DMS79 treated with DMSO at 0.1 percent for 48 hours (cell line): ENCODE data around the gene CASP12.
"Not testable (repeated sequence)": the region's sequence is repeated elsewhere in the genome, so short reads cannot be mapped to it uniquely, and the experiment has no call there.

Source experiments
- DNase-seq: peaks from one replicate; lab custom pipeline; 2025; lab: John Stamatoyannopoulos, UW

The CASP12 gene

GRCh38 chr11:104897891-104898684 lies at the start of gene CASP12:
Gene CASP12 (minus strand): TSS chr11:104898460.
- DNase-seq = no peak

- DNase-seq = no peak
These were observed 48.6 kb upstream of the CASP12 start for GRCh38 chr11:104946907-104947306.

- DNase-seq = no peak
These were observed 45.8 kb upstream of the CASP12 start for GRCh38 chr11:104944076-104944475.

- DNase-seq = no peak
These were observed 45.3 kb upstream of the CASP12 start for GRCh38 chr11:104943561-104943960.

GRCh38 chr11:104934594-104934993 lies 36.3 kb upstream of the CASP12 start:
- DNase-seq = no peak

GRCh38 chr11:104934073-104934472 lies 35.8 kb upstream of the CASP12 start:
- not testable (repeated sequence) for DNase-seq

- DNase-seq = no peak
These were observed 30.6 kb upstream of the CASP12 start for GRCh38 chr11:104928811-104929210.

GRCh38 chr11:104926771-104927611 lies 28.7 kb upstream of the CASP12 start:
- no peak for DNase-seq

- DNase-seq = no peak
These were observed 27.6 kb upstream of the CASP12 start for GRCh38 chr11:104925850-104926249.

- DNase-seq = no peak
These were observed 20.0 kb upstream of the CASP12 start for GRCh38 chr11:104918113-104918824.

GRCh38 chr11:104917271-104918112 lies 19.2 kb upstream of the CASP12 start:
- no peak for DNase-seq

- DNase-seq = no peak
These were observed 18.2 kb upstream of the CASP12 start for GRCh38 chr11:104916442-104916841.

GRCh38 chr11:104912102-104912501 lies 13.8 kb upstream of the CASP12 start:
- DNase-seq = no peak

GRCh38 chr11:104908186-104908531 lies 9.9 kb upstream of the CASP12 start:
- no peak for DNase-seq

- no peak for DNase-seq
These were observed 9.4 kb upstream of the CASP12 start for GRCh38 chr11:104907521-104908185.

GRCh38 chr11:104905271-104905670 lies 7.0 kb upstream of the CASP12 start:
- no peak for DNase-seq

- DNase-seq = no peak
These were observed 966 bp upstream of the CASP12 start for GRCh38 chr11:104899226-104899625.

GRCh38 chr11:104898685-104899013 lies 389 bp upstream of the CASP12 start:
- no peak for DNase-seq

GRCh38 chr11:104895634-104896033 lies 2.6 kb downstream of the CASP12 start:
- DNase-seq = no peak

- no peak for DNase-seq
These were observed 4.4 kb downstream of the CASP12 start for GRCh38 chr11:104893876-104894275.
